Body of pancreas (tissue), 4 donors: ENCODE data around the gene PIEZO1. TPM values are rescaled to one million over a fixed set of nuclear protein-coding genes. Genes with fewer than 3 reads are reported as not detected.

Experiments used
- ATAC-seq: fragments of 150-250 bp; one replicate; pipeline ENCODE4 v1.9.1; 2016
- DNase-seq, 4 donors: peaks; one replicate each; pipeline ENCODE4 v3.0.0-alpha.2; 2019
- H3K27ac ChIP-seq, 4 donors: fragments of 200-600 bp; sonication (generic); 1 replicate in 3 of 4; 2 replicates in 1 of 4; pipeline versions ENCODE4 v1.5.1 to v1.6.1; 2016 to 2019; ENCODE audit warnings: mild to moderate bottlenecking in 1 of 4, mixed read lengths in 1 of 4, moderate library complexity in 1 of 4
- H3K27me3 ChIP-seq, 2 donors: fragments of 200-600 bp; sonication (generic); one replicate each; pipeline ENCODE4 v1.6.0; 2016; ENCODE audit warnings: mild to moderate bottlenecking in 1 of 2
- H3K36me3 ChIP-seq, 2 donors: fragments of 200-600 bp; sonication (generic); replicated peaks in 1 of 2; 2 replicates each; pipeline ENCODE4 v1.5.1; 2016; ENCODE audit warnings: low read depth in 2 of 2; ENCODE audit not compliant: insufficient read depth in 1 of 2
- H3K4me1 ChIP-seq: fragments of 200-600 bp; sonication (generic); one replicate; pipeline ENCODE4 v1.6.0; 2016
- H3K4me3 ChIP-seq, 2 donors: fragments of 200-600 bp; sonication (generic); 1 replicate in 1 of 2; 2 replicates in 1 of 2; pipeline ENCODE4 v1.5.1; 2016 to 2019
- H3K9me3 ChIP-seq, 3 donors: fragments of 200-600 bp; sonication (generic); 1 replicate in 2 of 3; 2 replicates in 1 of 3; pipeline ENCODE4 v1.5.1; 2016
- POLR2A ChIP-seq, 3 donors: fragments of 450-650 bp; IDR thresholded peaks; one replicate each; pipeline ENCODE4 v1.6.1; 2016; ENCODE audit warnings: antibody characterized with exemption in 3 of 3, mild to moderate bottlenecking in 2 of 3
- WGBS, 2 donors: methylation state at CpG; one replicate each; pipeline ENCODE4 v1.1.5; 2017; 5-methylcytosine and 5-hydroxymethylcytosine counted together
- intact Hi-C: fragments of 100-400 bp; cut with DNase I; formaldehyde crosslinking; loops from one replicate; pipeline ENCODE4 v1.15.1; 2023
- total RNA-seq, 2 donors: library from RNA; depleted of rRNA; stranded (reverse); fragments of >200 nt; gene quantifications; one replicate each; pipeline ENCODE4 v1.1.0, GENCODE V29; 2016
- TF ChIP-seq, protein P1 (sequence below), 7 experiments: fragments of 450-650 bp in 4 of 7; fragments of 200-600 bp in 3 of 7; sonication (generic) in 3 of 7; IDR thresholded peaks; one replicate each; pipeline ENCODE4 v1.5.1; 2016 to 2019; ENCODE audit warnings: antibody characterized with exemption in 7 of 7

The PIEZO1 gene
- 100 to 1,000 TPM in 1 of 2 donors, 10 to 100 TPM in 1; 61.0 to 269 TPM for total RNA-seq

DNA sequence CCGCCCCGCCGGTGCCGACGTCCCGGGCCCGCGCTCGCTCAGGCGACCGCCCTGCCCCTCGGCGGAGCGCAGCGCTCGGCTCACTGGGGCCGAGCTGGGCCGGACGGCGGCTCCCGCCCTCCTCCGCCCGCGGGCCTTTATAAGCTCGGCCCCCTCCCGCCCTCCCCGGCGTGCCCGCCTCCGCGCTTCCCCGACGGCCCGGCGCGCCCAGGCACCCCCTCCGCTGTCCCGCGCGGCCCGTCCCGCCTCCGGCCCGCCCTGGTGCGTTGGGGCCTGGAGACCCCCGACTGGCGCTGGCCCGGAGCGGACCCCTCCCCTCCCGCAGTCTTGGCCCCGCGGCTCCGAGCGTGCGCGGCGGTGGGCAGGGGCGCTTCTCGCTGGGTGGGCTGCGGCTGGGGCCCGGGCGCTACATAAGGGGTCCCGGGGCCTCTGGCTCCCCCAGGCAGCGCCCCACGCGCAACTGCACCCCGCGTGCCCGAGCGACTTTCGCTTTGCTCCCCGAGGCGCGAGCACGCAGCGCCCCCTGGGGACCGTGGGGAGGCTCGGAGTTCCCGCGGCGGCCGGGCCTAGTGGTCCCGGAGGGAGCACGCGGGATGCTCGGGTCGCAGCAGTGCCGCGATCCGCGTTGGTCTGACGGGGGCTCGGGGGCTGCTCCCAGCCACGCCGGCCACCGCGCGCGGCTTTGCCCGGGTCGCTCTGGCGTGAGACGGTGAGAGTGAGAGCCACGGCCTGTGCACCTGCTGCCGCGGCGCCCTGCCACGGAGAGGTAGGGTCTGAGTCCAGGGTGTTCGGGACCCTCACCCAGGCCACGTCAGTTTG lies at the start of gene PIEZO1:
PIEZO1 (minus strand) TSS at position 115 of the 819 bp plus-strand sequence. CDS start 256 bp downstream, outside the sequence.
- Histone ChIP-seq H3K9me3 (no peaks in the 10 kb centered on the region), H3K36me3 (no peaks in the 10 kb centered on the region), H3K4me1 (peaks cover 34% of the 10 kb centered on the region), H3K4me3 (peak within 1 kb of the TSS; percentile 49 to 54), H3K27ac (peak within 1 kb of the TSS; percentile 88 to 93 (median 92)), H3K27me3 (no peaks in the 10 kb centered on the region)
- TF ChIP-seq, protein P1, sequence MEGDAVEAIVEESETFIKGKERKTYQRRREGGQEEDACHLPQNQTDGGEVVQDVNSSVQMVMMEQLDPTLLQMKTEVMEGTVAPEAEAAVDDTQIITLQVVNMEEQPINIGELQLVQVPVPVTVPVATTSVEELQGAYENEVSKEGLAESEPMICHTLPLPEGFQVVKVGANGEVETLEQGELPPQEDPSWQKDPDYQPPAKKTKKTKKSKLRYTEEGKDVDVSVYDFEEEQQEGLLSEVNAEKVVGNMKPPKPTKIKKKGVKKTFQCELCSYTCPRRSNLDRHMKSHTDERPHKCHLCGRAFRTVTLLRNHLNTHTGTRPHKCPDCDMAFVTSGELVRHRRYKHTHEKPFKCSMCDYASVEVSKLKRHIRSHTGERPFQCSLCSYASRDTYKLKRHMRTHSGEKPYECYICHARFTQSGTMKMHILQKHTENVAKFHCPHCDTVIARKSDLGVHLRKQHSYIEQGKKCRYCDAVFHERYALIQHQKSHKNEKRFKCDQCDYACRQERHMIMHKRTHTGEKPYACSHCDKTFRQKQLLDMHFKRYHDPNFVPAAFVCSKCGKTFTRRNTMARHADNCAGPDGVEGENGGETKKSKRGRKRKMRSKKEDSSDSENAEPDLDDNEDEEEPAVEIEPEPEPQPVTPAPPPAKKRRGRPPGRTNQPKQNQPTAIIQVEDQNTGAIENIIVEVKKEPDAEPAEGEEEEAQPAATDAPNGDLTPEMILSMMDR (IDR thresholded peaks at IDR 0.05) = peak; percentile 69 to 87 (median 82)
- peak in 1 of 3 donors; percentile 5 for TF ChIP-seq POLR2A (IDR thresholded peaks at IDR 0.05)
- DNase-seq (peak; percentile 63 to 72 (median 68)), ATAC-seq (peak; percentile 62)
- intact Hi-C loops = no loop called here
- WGBS, 2 donors = 0 to 4% methylated on average over 15 to 81 of the region's 110 CpGs

DNA sequence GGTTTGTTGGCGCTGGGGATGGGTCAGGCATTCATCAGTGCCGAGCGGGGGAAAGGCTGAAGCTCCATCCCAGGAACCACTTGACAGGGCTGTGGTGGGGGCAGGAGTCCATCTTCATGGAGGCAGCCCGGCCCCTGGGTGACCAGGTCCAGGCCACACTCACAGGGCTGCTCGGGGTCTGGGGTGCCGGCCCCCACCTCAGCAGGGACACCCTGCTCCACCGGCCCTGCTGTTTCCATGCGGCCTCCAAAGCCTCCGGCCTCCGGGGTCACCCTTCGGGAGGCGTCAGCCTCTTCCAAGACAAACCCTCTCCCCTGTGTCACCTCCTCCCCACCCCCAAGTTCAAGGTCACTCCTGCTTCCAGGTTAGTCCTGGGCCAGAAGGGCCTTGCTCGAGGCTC lies 49.6 kb upstream of the PIEZO1 start:
- intact Hi-C loops = no loop called here
- Histone ChIP-seq H3K4me1 (no peaks in the 10 kb centered on the region), H3K4me3 (no peak overlapping the region), H3K27me3 (no peaks in the 10 kb centered on the region), H3K9me3 (no peaks in the 10 kb centered on the region), H3K36me3 (no peaks in the 10 kb centered on the region), H3K27ac (no peak overlapping the region)
- no peak for TF ChIP-seq POLR2A (IDR thresholded peaks at IDR 0.05)
- TF ChIP-seq, protein P1 (IDR thresholded peaks at IDR 0.05) = no peak
- 94% methylated on average over 12 of the region's 13 CpGs; no CpG with 5 or more reads in 1 of the 2 donors for WGBS, 2 donors
- ATAC-seq (no peak), DNase-seq (no peak)

GRCh38 chr16:88833086-88833485 lies 48.1 kb upstream of the PIEZO1 start:
- intact Hi-C loops = no loop called here
- no peak overlapping the region for H3K27ac ChIP-seq
- H3K4me1 ChIP-seq = no peaks in the 10 kb centered on the region
- DNase-seq (no peak), ATAC-seq (no peak)
- H3K36me3 ChIP-seq = no peaks in the 10 kb centered on the region
- no peak overlapping the region for H3K4me3 ChIP-seq
- TF ChIP-seq, protein P1 (IDR thresholded peaks at IDR 0.05) = no peak
- TF ChIP-seq POLR2A (IDR thresholded peaks at IDR 0.05) = no peak
- H3K9me3 ChIP-seq = no peaks in the 10 kb centered on the region
- WGBS, 2 donors = 89 to 91% methylated on average over 13 of the region's 13 CpGs
- H3K27me3 ChIP-seq = no peaks in the 10 kb centered on the region

- WGBS, 2 donors = 60 to 80% methylated on average over 7 to 13 of the region's 13 CpGs
- H3K9me3 ChIP-seq = no peaks in the 10 kb centered on the region
- H3K36me3 ChIP-seq = no peaks in the 10 kb centered on the region
- no peak for ATAC-seq
- intact Hi-C loops = no loop called here
- no peak overlapping the region for H3K27ac ChIP-seq
- H3K4me3 ChIP-seq = no peak overlapping the region
- no peaks in the 10 kb centered on the region for H3K4me1 ChIP-seq
- TF ChIP-seq, protein P1 (IDR thresholded peaks at IDR 0.05) = no peak
- TF ChIP-seq POLR2A (IDR thresholded peaks at IDR 0.05) = no peak
- no peaks in the 10 kb centered on the region for H3K27me3 ChIP-seq
- no peak for DNase-seq
Observed at GRCh38 chr16:88831838-88832237, 46.8 kb upstream of the PIEZO1 start.
